ENCODE data around the gene SORCS2. TPM values are rescaled to one million over a fixed set of nuclear protein-coding genes. Genes with fewer than 3 reads are reported as not detected.

Gene SORCS2
- total RNA-seq, 1 donor from 2014 or later, result 13.8 TPM

- H4K20me1 ChIP-seq (ENCODE audit: insufficient read depth, low read length), result no peaks in the 10 kb centered on the region
- H2AFZ ChIP-seq (ENCODE audit: low read depth, low read length), result no peak overlapping the region
- no peaks in the 10 kb centered on the region for H3K9me3 ChIP-seq (ENCODE audit: insufficient read depth, low read depth, low read length)
- peaks cover 7% of the 10 kb centered on the region for H3K4me1 ChIP-seq (ENCODE audit: insufficient read depth, low read length)
- H3K27ac ChIP-seq (ENCODE audit: low read depth, low read length), result no peak overlapping the region
- Mint-ChIP-seq H3K4me1 (ENCODE audit: low read depth, unreplicated experiment) (peaks cover 4% of the 10 kb centered on the region), H3K27me3 (ENCODE audit: low read depth, unreplicated experiment) (peaks cover 75% of the 10 kb centered on the region), H3K36me3 (ENCODE audit: low read depth, unreplicated experiment) (peaks cover 15% of the 10 kb centered on the region), H3K27ac (ENCODE audit: unreplicated experiment) (no peak overlapping the region), H3K4me3 (ENCODE audit: unreplicated experiment) (no peak overlapping the region), H3K9me3 (ENCODE audit: unreplicated experiment) (peaks cover 4% of the 10 kb centered on the region)
- no peak for FAIRE-seq
- H3K4me3 ChIP-seq (ENCODE audit: insufficient read depth, low read depth, low read length), result no peak overlapping the region
- no peak overlapping the region for H3K9ac ChIP-seq (ENCODE audit: low read length)
- H3K36me3 ChIP-seq (ENCODE audit: insufficient read depth, low read length), result no peaks in the 10 kb centered on the region
- TF ChIP-seq CTCF (IDR thresholded peaks at IDR 0.05; ENCODE audit: insufficient read depth, low read depth, low read length) (no peak), EZH2 (IDR thresholded peaks at IDR 0.05; ENCODE audit: insufficient read depth, low read length) (no peak)
- no peak overlapping the region for H3K4me2 ChIP-seq (ENCODE audit: low read length)
- no peak for DNase-seq (ENCODE audit: low read depth)
- peaks cover 3% of the 10 kb centered on the region for H3K27me3 ChIP-seq (ENCODE audit: insufficient read depth, low read length)
- no peaks in the 10 kb centered on the region for H3K79me2 ChIP-seq (ENCODE audit: insufficient read depth, low read length)
Observed at GRCh38 chr4:7663075-7663541, 470.8 kb downstream of the SORCS2 start.

GRCh38 chr4:7664106-7664505, 471.8 kb downstream of the SORCS2 start:
- Histone ChIP-seq H2AFZ (ENCODE audit: low read depth, low read length) (no peak overlapping the region), H3K9me3 (ENCODE audit: insufficient read depth, low read depth, low read length) (no peaks in the 10 kb centered on the region), H3K4me3 (ENCODE audit: insufficient read depth, low read depth, low read length) (no peak overlapping the region), H3K27me3 (ENCODE audit: insufficient read depth, low read length) (peaks cover 3% of the 10 kb centered on the region), H3K27ac (ENCODE audit: low read depth, low read length) (no peak overlapping the region), H4K20me1 (ENCODE audit: insufficient read depth, low read length) (no peaks in the 10 kb centered on the region), H3K4me2 (ENCODE audit: low read length) (no peak overlapping the region), H3K4me1 (ENCODE audit: insufficient read depth, low read length) (no peaks in the 10 kb centered on the region), H3K79me2 (ENCODE audit: insufficient read depth, low read length) (no peaks in the 10 kb centered on the region), H3K36me3 (ENCODE audit: insufficient read depth, low read length) (no peaks in the 10 kb centered on the region), H3K9ac (ENCODE audit: low read length) (no peak overlapping the region)
- H3K4me1 Mint-ChIP-seq (ENCODE audit: low read depth, unreplicated experiment), result peaks cover 5% of the 10 kb centered on the region
- no peak for FAIRE-seq
- H3K36me3 Mint-ChIP-seq (ENCODE audit: low read depth, unreplicated experiment), result peaks cover 21% of the 10 kb centered on the region
- H3K27me3 Mint-ChIP-seq (ENCODE audit: low read depth, unreplicated experiment), result peaks cover 83% of the 10 kb centered on the region
- peaks cover 4% of the 10 kb centered on the region for H3K9me3 Mint-ChIP-seq (ENCODE audit: unreplicated experiment)
- H3K27ac Mint-ChIP-seq (ENCODE audit: unreplicated experiment), result no peak overlapping the region
- H3K4me3 Mint-ChIP-seq (ENCODE audit: unreplicated experiment), result no peak overlapping the region
- DNase-seq (ENCODE audit: low read depth), result no peak
- TF ChIP-seq CTCF (IDR thresholded peaks at IDR 0.05; ENCODE audit: insufficient read depth, low read depth, low read length) (no peak), EZH2 (IDR thresholded peaks at IDR 0.05; ENCODE audit: insufficient read depth, low read length) (no peak)

- Histone ChIP-seq H3K27ac (ENCODE audit: low read depth, low read length) (no peak overlapping the region), H4K20me1 (ENCODE audit: insufficient read depth, low read length) (no peaks in the 10 kb centered on the region), H3K4me3 (ENCODE audit: insufficient read depth, low read depth, low read length) (no peak overlapping the region), H2AFZ (ENCODE audit: low read depth, low read length) (no peak overlapping the region), H3K36me3 (ENCODE audit: insufficient read depth, low read length) (no peaks in the 10 kb centered on the region), H3K79me2 (ENCODE audit: insufficient read depth, low read length) (no peaks in the 10 kb centered on the region), H3K4me2 (ENCODE audit: low read length) (no peak overlapping the region), H3K27me3 (ENCODE audit: insufficient read depth, low read length) (no peaks in the 10 kb centered on the region), H3K9me3 (ENCODE audit: insufficient read depth, low read depth, low read length) (no peaks in the 10 kb centered on the region), H3K9ac (ENCODE audit: low read length) (no peak overlapping the region), H3K4me1 (ENCODE audit: insufficient read depth, low read length) (no peaks in the 10 kb centered on the region)
- no peak for FAIRE-seq
- TF ChIP-seq EZH2 (IDR thresholded peaks at IDR 0.05; ENCODE audit: insufficient read depth, low read length), result no peak
- no peak for TF ChIP-seq CTCF (IDR thresholded peaks at IDR 0.05; ENCODE audit: insufficient read depth, low read depth, low read length)
- Mint-ChIP-seq H3K4me1 (ENCODE audit: low read depth, unreplicated experiment) (peaks cover 5% of the 10 kb centered on the region), H3K27ac (ENCODE audit: unreplicated experiment) (no peak overlapping the region), H3K27me3 (ENCODE audit: low read depth, unreplicated experiment) (peaks cover 76% of the 10 kb centered on the region), H3K9me3 (ENCODE audit: unreplicated experiment) (peaks cover 5% of the 10 kb centered on the region), H3K4me3 (ENCODE audit: unreplicated experiment) (no peak overlapping the region), H3K36me3 (ENCODE audit: low read depth, unreplicated experiment) (peaks cover 29% of the 10 kb centered on the region)
- DNase-seq (ENCODE audit: low read depth), result no peak
Observed at GRCh38 chr4:7665321-7665720, 473.0 kb downstream of the SORCS2 start.

All from astrocyte (in vitro differentiated cells and primary cell).